Right lobe of liver (tissue), 4 donors: ENCODE data around the gene DIP2C.

Experiments
- POLR2A ChIP-seq: fragments of 450-650 bp; IDR thresholded peaks from one replicate; pipeline ENCODE4 v1.6.1; 2017; ENCODE audit warnings: antibody characterized with exemption, mild to moderate bottlenecking
- TF ChIP-seq, protein P1 (sequence below), 4 donors: fragments of 200-600 bp in 3 of 4; fragments of 450-650 bp in 1 of 4; IDR thresholded peaks; one replicate each; pipeline versions ENCODE4 v1.5.1 to v1.8.0; 2016 to 2022; ENCODE audit warnings: antibody characterized with exemption in 4 of 4, mild to moderate bottlenecking in 2 of 4
- donor health status: DM: no; HTN: no; CAD: no.
- donor health status: DM: no; HTN: no; CAD: no.
- donor health status: DM: no; HTN: yes; CAD: no.

DNA sequence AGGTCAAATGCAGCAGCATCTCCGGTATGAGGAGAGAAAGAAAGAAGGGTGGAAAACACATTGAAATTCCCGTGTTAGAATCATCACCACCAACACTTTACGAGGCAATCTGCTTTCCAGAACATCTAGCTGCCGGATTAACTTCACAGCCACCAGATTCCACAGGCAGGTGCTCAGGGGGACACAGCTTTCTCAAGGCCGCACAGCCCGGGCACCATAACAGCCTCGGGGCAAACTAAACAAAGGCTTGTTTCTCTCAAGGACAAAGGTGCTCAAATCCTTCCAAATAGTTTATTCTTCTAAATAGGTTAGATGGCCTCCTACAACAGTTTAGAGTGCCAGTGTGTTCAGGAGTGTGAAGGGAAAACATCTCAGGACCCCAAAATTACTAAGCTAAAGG lies 156.3 kb downstream of the DIP2C start:
- TF ChIP-seq, protein P1, sequence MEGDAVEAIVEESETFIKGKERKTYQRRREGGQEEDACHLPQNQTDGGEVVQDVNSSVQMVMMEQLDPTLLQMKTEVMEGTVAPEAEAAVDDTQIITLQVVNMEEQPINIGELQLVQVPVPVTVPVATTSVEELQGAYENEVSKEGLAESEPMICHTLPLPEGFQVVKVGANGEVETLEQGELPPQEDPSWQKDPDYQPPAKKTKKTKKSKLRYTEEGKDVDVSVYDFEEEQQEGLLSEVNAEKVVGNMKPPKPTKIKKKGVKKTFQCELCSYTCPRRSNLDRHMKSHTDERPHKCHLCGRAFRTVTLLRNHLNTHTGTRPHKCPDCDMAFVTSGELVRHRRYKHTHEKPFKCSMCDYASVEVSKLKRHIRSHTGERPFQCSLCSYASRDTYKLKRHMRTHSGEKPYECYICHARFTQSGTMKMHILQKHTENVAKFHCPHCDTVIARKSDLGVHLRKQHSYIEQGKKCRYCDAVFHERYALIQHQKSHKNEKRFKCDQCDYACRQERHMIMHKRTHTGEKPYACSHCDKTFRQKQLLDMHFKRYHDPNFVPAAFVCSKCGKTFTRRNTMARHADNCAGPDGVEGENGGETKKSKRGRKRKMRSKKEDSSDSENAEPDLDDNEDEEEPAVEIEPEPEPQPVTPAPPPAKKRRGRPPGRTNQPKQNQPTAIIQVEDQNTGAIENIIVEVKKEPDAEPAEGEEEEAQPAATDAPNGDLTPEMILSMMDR (IDR thresholded peaks at IDR 0.05): no peak
- no peak for TF ChIP-seq POLR2A
